Suppressor macrophage (primary cell): Measurements from ENCODE around the gene MCTP1.
"Not testable (repeated sequence)": the region's sequence is repeated elsewhere in the genome, so short reads cannot be mapped to it uniquely, and the experiment has no call there.

Experiments
- DNase-seq, 4 experiments: peaks; one replicate each; pipeline ENCODE4 v3.0.0-alpha.2; 2020 to 2022

MCTP1 gene

GRCh38 chr5:95251185-95251584 is 33.7 kb downstream of the MCTP1 start:
- DNase-seq: no peak

DNA sequence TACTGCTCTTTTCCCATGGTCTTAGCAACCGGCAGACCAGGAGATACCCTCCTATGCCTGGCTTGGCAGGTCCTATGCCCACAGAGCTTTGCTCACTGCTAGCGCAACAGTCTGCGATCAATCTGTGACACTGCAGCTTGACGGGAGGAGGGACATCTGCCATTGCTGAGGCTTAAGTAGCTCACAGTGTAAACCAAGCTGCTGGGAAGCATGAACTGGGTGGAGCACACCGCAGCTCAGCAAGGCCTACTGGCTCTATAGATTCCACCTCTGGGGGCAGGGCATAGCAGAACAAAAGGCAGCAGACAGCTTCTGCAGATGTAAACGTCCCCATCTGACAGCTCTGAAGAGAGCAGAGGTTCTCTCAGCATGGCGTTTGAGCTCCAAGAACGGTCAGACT is 40.4 kb downstream of the MCTP1 start:
- no peak for DNase-seq

DNA sequence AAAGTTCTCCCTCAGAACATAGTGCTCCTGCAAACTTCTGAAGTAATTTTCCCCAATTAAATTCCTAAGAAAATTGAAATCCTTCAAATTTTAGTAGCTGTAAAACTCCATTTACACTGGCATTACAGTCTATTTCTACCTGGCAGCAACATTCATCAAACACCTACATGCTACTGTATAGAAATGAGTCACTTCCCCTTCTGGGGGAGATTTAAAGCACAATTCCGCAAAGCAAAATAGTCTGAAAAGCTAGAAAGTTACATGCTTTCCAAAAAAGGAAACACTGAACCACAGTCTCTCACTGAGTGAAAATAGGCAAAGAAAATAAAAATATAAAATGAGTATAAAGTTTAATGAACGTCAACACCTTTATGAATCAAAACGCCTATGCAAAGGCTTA is 43.3 kb downstream of the MCTP1 start:
- peak in 2 of 4 experiments; percentile 35 to 38 for DNase-seq

DNA sequence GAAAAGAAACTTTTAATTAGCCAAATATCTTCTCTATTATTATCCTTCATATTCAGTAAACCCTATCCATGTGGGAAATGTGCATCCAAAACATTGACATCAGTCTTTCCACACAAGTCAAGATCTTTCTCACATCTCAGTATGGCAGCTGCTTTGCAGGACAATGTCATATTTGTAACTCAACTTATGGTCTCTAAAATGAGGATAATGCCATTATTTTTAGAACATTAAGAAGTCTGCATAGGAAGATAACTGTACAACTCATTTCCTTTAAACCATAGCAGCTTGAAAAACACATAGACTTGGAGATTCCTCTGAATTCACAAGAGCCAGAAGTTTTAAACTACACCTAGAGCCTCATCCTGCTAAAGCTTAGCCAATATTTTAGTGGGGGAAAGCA is 43.7 kb downstream of the MCTP1 start:
- DNase-seq: no peak

GRCh38 chr5:95238560-95239325 is 46.2 kb downstream of the MCTP1 start:
- DNase-seq: peak in 3 of 4 experiments; percentile 25 to 55 (median 33)

DNA sequence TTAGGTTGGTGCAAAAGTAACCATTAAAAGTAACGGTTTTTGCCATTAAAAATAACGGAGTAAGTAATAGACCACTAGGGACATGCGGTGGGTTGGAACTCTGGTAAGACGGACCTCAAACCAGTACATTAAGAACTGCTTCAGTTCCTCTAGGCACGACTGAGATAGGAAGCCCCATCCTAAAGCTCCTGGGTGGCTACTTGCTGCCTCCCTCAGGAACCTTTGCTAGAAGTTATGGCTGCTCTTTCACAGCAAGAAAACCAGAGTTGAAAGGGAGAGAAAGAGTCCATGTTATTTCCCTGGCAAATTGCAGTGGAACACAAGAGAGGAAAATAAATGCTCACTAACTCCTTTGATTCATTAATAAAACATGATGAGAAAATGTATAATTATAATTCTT is 47.6 kb downstream of the MCTP1 start:
- no peak for DNase-seq

DNA sequence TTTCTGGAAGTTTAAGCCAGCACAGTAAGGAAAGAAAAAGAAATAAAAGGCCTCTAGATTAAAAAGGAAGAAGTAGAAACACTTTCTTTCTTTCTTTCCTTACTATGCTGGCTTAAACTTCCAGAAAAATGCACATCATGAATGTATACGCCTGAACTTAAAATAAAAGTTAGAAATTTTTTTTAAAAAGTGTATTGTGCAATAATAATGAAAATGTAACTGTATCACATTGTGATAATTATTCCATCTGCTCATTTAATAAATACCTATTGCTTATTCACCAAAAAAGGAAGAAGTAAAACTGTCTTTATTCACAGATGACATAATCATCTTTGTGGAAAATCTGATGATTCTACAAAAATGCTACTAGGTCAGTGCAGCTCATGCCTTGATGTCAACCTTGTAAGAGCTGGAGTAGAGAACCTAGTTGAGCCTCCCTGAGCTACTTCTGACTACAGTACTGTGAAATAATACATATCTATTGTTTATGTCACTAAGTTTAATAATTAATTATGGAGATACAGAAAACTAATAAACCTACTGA is 49.4 kb downstream of the MCTP1 start:
- DNase-seq: peak in 2 of 4 experiments; percentile 31 to 38

DNA sequence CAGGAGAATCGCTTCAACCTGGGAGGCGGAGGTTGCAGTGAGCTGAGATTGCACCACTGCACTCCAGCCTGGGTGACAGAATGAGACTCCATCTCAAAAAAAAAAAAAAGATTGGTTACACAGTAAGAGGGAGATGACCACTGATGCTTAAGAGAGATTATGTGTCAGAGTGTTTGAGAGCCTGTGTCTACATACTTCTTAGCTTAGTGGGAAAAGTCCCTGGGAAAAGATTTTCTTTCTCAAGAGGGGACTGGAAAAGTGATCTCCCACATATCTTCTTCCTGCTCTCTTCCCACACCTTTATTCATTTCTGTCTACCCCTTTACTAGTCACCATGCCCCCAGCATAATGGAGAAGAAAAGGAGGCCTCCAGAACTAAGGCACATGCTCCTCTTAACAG is 55.2 kb downstream of the MCTP1 start:
- DNase-seq: no peak

DNA sequence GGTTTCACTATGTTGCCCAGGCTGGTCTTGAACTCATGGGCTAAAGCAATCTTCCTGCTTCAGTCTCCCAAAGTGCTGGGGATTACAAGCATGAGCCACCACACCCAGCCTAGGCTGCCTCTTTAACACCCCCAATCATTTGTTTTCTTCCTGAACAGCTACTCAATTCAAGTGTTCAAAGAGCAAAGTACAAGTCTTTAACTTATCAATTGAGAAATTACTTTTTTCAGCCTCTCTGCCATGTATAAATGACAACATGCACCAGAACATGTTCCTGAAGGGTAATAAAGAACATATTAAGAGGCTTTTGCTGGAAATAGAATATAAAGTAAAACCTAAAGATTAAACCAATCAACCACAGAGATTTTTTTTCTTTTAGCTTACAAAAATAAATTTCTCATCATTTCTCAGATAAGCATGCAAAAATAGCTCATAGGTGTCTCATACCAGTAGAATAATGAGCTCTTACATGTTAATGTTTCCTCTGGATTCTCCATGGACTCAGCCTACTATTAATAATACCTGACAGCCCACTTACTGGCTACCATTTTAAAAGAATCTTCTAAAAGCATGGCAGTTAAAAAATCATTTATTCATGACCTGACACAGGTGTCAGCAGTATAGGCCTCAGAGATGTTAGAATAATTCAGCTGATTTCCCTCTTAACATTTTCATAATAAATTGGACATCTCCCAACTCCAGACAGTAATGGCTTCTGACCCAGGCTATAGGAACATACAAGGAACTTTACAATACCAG is 60.0 kb downstream of the MCTP1 start:
- no peak for DNase-seq

GRCh38 chr5:95223566-95224258 is 61.2 kb downstream of the MCTP1 start:
- no peak for DNase-seq

DNA sequence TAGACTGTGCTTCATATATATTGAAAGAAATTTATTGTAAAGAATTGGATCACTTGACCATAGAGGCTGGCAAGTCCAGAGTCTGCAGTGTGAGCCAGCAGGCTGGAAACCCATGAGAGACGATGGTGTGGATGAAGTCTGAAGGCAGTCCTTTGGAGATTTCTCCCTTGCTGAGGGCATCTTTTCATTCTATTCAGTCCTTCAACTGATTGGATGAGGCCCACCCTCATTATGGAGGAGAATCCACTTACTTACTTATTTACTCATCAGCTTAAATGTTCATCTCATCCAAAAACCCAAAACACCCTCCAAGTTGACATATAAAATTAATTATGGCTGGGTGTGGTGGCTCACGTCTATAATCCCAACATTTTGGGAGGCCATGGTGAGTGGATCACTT is 62.1 kb downstream of the MCTP1 start:
- no peak for DNase-seq

DNA sequence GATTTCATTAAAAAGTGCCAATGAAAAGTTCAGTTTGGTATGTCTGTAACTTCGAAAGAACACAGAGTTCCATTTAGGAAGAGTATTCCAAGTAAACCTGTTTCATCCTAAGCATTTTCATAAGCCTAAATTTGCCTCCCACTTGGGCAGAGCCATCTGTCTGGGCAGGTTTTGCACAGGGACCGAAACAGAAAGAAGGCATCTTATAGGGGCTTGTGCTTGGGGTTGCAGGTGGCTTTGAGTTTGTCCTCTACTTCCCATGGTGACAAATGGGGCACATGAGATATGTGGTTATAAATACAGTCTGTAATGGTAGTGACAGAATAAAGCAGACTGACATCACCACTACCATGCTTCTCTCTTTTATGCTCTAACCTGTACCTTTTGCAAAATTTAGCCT is 63.7 kb downstream of the MCTP1 start:
- DNase-seq: no peak

DNA sequence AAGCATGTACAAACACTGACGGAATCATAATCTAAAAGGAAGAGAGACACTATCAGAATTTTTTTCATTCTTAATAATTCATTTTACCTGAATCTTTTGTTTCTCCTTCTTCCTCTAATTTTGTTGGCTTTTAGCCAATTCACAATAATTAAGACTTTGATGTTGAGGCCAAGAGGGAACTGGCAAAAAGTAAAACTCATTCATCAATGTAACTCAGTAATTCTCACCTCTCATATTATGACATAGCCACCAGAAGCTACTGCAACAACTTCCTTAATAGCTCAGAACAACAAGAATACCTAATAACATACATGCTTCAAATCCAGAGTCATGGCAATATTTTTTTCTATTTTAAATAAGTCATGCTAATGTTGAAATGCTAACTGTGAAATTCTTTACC is 64.5 kb downstream of the MCTP1 start:
- no peak for DNase-seq

DNA sequence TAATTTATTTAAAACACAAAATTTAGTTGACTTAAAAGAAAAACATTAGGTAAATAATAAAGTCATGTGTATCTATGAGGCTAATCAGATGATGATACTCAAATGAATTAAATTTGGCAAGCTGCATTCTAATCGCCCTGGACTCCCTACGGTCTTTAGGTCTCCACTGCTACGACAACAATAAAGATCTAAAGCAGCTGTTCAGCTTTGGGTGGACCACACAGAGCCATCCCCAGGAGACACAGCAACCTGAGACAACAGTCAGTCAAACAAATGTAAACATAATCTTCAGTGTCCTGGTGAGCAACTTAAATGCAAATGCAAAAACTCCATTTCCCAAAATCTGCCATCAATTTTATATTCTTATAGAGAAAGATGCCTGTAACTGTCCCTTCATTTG is 65.5 kb downstream of the MCTP1 start:
- DNase-seq: no peak

GRCh38 chr5:95217881-95218280 is 67.0 kb downstream of the MCTP1 start:
- no peak for DNase-seq

DNA sequence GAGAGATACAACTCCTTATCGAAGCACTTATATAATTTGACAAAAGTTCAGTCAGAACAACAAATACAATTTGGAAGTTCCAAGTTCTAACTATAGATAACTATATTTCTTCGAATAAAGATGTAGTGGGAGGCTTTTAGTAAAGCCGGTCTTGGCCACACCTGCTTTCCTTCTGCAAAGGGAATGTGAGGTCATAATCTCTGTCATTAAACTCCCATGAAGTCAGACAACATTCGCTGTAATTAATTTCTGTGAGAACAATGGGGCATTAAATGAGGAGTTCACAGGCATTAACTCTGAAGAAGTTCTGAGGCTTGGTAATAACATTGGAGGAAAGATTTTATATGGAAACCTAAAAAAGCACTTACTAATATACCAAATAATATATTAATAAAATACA is 67.5 kb downstream of the MCTP1 start:
- DNase-seq: no peak

- no peak for DNase-seq
Observed at GRCh38 chr5:95216136-95216955, 68.5 kb downstream of the MCTP1 start.

GRCh38 chr5:95207811-95208210 is 77.1 kb downstream of the MCTP1 start:
- DNase-seq: not testable (repeated sequence)

DNA sequence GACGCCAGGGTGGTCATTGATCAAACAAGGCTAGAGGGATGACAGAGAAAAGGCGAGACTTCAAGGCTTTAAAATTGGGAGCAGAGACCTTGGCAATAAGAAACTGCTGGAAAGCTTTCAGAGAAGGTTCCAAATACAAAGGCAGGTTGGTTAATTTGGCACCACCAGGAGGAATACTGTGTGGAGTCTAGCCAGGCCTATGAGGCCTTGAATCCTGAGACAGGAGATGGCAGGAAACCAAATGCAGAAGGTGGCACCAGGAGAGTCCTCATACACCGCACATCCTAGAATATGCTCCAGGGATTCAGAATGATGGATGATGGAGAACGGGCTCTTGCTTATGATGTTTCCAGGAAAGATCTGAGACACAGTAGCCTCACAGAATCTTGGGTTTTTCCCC is 90.0 kb downstream of the MCTP1 start:
- no peak for DNase-seq

- DNase-seq: no peak
Observed at GRCh38 chr5:95191330-95191729, 93.6 kb downstream of the MCTP1 start.

- peak in 3 of 4 experiments; percentile 21 to 28 (median 21) for DNase-seq
Observed at GRCh38 chr5:95184924-95185323, 100.0 kb downstream of the MCTP1 start.

DNA sequence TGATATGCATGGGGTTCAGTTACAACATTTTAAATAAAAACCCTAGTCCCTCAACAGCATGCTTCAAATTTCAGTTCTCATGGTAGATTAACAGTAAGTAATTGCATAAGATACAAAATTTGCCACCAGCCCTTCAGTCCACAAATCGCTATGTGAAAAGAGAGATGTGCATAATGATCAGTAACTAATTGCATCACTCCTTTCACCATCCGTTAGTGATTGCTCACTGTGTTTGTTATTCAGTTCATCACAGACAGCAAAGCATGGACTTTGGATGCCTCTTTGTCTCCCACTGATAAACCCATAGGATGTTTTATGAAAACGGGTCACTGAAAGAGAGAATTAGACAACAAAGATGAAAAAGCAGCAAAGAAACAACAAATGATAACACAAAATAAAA is 103.2 kb downstream of the MCTP1 start:
- no peak for DNase-seq
